Ovary (tissue), 3 donors: ENCODE measurements around the gene OSBPL6.

Experiments used
- POLR2A ChIP-seq: fragments of 450-650 bp; IDR thresholded peaks from one replicate; pipeline ENCODE4 v1.6.1; 2017; ENCODE audit warnings: antibody characterized with exemption, mild to moderate bottlenecking, moderate library complexity
- TF ChIP-seq, protein P1 (sequence below), 3 donors: fragments of 450-650 bp in 2 of 3; fragments of 200-600 bp in 1 of 3; IDR thresholded peaks; one replicate each; pipeline versions ENCODE4 v1.5.1 to v1.8.0; 2016 to 2022; ENCODE audit warnings: antibody characterized with exemption in 3 of 3, mild to moderate bottlenecking in 1 of 3
- donor health status: DM: no; HTN: no; CAD: no.

DNA sequence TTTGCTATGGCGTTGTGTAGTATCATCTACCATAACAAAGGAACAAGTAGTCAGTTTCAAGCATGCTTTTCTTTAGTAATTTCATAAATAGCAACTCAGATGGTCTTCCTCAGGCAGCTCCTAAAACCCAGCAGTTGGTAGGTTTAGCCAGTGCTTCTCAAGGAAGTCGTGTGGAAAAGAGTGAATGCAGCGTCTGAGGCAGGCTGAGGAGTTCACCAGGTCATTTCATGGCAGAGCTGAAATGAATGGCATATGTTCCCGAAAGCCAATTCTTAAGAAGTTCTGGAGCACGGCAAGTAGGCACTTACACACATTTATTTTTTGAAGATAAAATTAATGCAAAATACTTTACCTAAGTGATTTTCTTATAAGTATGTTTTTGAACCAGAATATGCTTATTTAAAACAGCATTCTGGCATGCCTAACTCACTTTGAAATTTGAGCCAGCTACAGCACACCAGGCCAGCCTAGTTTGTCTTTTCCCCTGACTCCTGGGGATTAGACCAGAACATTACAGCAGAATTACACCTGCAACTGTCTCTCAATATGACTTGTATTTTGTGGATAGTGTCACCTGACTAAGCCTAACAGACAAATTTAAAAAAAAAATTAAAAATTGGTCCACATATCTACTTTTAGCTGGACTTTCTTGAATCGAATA is 62.2 kb downstream of the OSBPL6 start:
- TF ChIP-seq, protein P1, sequence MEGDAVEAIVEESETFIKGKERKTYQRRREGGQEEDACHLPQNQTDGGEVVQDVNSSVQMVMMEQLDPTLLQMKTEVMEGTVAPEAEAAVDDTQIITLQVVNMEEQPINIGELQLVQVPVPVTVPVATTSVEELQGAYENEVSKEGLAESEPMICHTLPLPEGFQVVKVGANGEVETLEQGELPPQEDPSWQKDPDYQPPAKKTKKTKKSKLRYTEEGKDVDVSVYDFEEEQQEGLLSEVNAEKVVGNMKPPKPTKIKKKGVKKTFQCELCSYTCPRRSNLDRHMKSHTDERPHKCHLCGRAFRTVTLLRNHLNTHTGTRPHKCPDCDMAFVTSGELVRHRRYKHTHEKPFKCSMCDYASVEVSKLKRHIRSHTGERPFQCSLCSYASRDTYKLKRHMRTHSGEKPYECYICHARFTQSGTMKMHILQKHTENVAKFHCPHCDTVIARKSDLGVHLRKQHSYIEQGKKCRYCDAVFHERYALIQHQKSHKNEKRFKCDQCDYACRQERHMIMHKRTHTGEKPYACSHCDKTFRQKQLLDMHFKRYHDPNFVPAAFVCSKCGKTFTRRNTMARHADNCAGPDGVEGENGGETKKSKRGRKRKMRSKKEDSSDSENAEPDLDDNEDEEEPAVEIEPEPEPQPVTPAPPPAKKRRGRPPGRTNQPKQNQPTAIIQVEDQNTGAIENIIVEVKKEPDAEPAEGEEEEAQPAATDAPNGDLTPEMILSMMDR (IDR thresholded peaks at IDR 0.05) = no peak
- TF ChIP-seq POLR2A = no peak
